Epithelial cell of esophagus (primary cell): ENCODE measurements around the gene SMIM23.

Source experiments
- DNase-seq: peaks from one replicate; pipeline ENCODE4 v3.0.0; 2010; ENCODE audit warnings: low read depth
- H3K4me3 ChIP-seq: 2 replicates; pipeline ENCODE4 v1.5.1; 2011; ENCODE audit warnings: mild to moderate bottlenecking, low read length, control low read depth
- TF ChIP-seq, protein P1 (sequence below): IDR thresholded peaks from 2 replicates; pipeline ENCODE4 v1.5.1; 2011; ENCODE audit warnings: low read depth, mild to moderate bottlenecking, low read length, control low read depth, inconsistent platforms; ENCODE audit not compliant: insufficient read depth; ENCODE audit errors: missing control alignments

The SMIM23 gene

DNA sequence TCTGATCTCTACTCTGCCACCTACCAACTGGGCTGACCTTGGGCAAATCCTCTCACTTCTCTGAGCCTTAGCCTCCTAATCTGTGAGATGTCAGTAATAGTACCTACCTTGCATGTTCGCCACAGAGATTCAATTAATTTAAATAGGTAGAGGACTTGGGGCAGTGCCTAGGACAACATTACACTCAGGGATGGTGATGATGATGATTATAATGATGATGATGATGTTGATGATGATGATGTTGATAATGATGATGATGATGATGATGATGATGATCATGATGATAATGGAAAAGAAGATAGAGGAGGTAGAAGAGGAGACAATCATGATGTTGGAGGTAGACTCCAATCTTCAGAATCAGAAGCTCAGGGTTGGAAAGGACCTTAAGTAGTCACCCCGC, 40.7 kb upstream of the SMIM23 start:
- DNase-seq, result no peak
- H3K4me3 ChIP-seq, result no peak overlapping the region
- TF ChIP-seq, protein P1, sequence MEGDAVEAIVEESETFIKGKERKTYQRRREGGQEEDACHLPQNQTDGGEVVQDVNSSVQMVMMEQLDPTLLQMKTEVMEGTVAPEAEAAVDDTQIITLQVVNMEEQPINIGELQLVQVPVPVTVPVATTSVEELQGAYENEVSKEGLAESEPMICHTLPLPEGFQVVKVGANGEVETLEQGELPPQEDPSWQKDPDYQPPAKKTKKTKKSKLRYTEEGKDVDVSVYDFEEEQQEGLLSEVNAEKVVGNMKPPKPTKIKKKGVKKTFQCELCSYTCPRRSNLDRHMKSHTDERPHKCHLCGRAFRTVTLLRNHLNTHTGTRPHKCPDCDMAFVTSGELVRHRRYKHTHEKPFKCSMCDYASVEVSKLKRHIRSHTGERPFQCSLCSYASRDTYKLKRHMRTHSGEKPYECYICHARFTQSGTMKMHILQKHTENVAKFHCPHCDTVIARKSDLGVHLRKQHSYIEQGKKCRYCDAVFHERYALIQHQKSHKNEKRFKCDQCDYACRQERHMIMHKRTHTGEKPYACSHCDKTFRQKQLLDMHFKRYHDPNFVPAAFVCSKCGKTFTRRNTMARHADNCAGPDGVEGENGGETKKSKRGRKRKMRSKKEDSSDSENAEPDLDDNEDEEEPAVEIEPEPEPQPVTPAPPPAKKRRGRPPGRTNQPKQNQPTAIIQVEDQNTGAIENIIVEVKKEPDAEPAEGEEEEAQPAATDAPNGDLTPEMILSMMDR, result no peak

GRCh38 chr5:171745602-171746001, 40.0 kb upstream of the SMIM23 start:
- TF ChIP-seq, protein P1, result no peak
- no peak for DNase-seq
- H3K4me3 ChIP-seq, result no peak overlapping the region

DNA sequence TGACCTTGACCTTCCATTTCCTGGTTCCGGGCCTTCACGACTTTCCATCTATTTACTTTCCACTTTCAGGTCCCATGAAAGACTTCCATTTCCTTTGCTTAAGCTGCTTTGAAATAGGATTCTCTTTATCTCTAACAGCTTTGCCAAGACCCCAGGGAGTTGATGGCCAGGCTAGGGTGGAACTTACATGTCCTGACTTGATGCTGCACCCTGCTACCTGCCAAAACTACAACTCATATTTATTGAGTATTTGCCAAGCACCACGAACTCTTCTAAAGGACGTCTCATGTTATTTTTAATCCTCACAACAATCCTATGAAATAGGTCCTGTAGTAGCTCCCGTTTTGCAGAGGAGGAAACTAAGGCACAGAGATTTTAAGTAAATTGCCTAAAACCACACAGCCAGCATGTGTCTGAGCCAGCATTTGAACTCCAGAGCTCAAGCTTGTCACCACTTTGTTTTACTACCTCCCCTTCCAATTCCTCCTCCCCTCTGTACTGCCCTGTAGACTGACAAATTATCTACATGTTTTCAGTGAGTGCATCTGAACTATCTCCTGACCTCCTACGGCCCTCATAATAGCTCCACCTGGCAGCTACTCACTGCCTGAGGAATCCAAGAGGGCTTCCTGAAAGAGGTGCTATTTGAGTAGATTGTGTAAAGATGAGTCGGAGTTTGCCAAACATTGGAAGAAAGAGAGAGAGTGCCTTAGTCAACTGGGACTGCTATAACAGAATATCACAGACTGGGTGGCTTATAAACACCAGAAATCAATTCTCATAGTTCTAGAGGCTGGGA, 38.4 kb upstream of the SMIM23 start:
- DNase-seq, result no peak
- TF ChIP-seq, protein P1, result no peak
- H3K4me3 ChIP-seq, result no peak overlapping the region

DNA sequence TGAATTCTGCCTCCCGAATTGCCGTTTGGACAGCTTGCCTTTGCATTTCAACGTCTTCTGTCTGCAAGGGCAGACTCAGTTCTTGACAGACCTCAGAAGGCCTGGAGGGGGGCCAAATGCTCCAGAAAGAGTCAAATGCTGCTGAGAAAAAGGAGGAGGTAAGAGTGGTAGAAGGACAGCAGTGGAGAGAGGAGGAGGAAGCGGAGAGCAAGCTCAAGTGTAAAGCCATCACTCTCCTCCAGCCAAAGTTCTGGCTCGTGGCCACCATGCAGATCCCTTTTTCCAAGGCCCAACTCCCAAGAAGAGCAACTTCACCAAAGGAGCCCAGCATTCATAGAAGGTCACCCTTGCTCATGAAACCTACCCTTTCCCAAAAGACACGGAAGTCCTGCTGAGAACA, 36.9 kb upstream of the SMIM23 start:
- no peak overlapping the region for H3K4me3 ChIP-seq
- TF ChIP-seq, protein P1, result no peak
- no peak for DNase-seq

GRCh38 chr5:171749365-171749764, 36.3 kb upstream of the SMIM23 start:
- no peak overlapping the region for H3K4me3 ChIP-seq
- no peak for DNase-seq
- TF ChIP-seq, protein P1, result no peak

DNA sequence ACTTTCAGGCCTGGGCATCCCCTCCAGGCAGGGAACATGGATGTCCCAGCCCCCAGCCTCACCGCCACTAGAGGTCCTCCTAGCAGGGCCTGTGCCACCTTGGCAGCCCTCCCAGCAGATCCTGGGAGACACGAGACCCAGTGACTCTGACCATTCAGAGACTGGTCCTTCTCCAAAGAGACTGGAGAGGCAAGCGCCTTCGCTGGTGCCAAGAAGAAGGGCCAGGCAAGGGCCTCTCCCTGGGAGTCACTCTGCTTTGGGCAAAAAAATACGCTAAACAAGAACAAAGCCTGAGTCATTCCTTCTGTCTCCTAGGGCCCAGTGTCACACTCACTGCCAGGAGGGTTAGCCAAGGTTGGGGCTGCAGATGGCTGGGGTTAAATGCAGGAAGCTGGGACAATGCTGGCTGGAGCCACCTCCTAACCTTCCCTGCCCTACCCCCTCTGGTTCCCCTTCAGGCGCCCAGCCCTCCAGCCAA, 35.3 kb upstream of the SMIM23 start:
- TF ChIP-seq, protein P1, result no peak
- DNase-seq, result peak; percentile 10
- no peak overlapping the region for H3K4me3 ChIP-seq

DNA sequence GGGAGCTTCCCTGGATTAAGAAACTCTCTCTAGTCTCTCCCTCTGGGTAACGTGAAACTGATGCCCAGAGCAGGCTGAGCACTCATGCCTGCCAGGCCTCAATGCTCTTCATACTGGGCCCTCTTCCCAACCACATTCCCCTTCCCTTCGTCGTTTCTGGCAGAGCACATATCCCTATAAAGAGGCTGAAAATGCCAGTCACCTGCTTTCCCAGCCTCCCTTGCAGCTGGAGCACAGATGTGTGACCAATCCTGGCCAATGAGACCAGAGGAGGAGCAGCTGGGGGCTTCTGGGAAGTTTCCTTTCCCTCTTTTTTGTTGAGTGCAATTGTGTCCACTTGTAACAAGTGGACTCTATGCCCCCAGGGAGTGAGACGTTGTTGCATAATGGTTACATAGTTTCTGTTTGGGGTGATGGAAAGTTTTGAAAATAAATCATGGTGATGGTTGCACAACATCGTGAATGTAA, 30.2 kb upstream of the SMIM23 start:
- DNase-seq, result peak; percentile 25
- no peak overlapping the region for H3K4me3 ChIP-seq
- TF ChIP-seq, protein P1, result no peak
